GM21737 (cell line): ENCODE data around the gene KRTAP10-10.
"Not testable (repeated sequence)": the region's sequence is repeated elsewhere in the genome, so short reads cannot be mapped to it uniquely, and the experiment has no call there.

Source experiments
- ATAC-seq: cut with Tn5 transposase; IDR thresholded peaks from one replicate; pipeline ENCODE4 v1.9.1; 2021; ENCODE audit warnings: mild to moderate bottlenecking, moderate library complexity; ENCODE audit not compliant: unreplicated experiment

The KRTAP10-10 gene, protein sequence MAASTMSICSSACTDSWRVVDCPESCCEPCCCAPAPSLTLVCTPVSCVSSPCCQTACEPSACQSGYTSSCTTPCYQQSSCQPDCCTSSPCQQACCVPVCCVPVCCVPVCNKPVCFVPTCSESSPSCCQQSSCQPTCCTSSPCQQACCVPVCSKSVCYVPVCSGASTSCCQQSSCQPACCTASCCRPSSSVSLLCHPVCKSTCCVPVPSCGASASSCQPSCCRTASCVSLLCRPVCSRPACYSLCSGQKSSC

DNA sequence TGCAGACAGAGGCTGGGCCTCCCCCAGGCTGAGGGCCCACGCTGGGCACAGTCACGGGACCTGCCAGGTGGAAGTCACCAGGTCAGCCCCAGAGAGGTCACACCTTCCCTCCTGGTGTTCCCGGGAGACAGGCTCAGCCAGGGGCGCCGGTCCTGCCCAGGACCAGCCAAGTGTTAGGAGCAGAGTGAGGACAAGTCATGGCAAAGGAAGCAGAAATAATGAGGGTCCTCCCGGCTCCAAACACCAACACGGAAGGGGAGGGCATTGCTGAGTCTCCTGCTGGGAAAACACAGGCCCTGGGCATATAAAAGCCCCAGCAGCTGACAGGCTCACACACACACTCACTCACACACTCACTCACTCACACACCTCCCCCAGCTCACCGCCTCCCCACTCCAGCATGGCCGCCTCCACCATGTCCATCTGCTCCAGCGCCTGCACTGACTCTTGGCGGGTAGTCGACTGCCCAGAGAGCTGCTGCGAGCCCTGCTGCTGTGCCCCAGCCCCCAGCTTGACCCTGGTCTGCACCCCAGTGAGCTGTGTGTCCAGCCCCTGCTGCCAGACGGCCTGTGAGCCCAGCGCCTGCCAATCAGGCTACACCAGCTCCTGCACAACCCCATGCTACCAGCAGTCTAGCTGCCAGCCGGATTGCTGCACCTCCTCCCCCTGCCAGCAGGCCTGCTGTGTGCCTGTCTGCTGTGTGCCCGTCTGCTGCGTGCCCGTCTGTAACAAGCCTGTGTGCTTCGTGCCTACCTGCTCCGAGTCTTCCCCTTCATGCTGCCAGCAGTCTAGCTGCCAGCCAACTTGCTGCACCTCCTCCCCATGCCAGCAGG lies at the start of gene KRTAP10-10:
Gene KRTAP10-10 (plus strand): TSS at position 339 of the 833 bp plus-strand sequence. CDS start 62 bp downstream, at position 401.
- no peak for ATAC-seq

DNA sequence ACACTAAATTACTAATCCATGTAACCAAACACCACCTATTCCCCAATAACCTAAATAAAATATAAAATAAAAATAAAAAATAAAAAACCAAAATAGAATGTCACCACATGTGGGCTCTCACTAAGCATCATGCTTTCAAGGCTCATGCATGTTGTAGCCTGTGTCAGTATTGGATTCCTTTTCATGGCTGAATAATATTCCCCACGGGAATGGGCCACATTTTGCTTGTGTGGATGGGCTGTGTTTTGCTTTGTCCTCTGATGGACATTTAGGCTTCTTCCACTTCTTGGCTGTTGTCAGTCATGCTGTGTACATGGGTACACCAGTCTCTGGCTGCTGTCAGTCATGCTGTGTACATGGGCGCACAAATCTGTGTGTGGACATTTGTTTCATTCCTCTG lies 48.1 kb upstream of the KRTAP10-10 start:
- no peak for ATAC-seq

DNA sequence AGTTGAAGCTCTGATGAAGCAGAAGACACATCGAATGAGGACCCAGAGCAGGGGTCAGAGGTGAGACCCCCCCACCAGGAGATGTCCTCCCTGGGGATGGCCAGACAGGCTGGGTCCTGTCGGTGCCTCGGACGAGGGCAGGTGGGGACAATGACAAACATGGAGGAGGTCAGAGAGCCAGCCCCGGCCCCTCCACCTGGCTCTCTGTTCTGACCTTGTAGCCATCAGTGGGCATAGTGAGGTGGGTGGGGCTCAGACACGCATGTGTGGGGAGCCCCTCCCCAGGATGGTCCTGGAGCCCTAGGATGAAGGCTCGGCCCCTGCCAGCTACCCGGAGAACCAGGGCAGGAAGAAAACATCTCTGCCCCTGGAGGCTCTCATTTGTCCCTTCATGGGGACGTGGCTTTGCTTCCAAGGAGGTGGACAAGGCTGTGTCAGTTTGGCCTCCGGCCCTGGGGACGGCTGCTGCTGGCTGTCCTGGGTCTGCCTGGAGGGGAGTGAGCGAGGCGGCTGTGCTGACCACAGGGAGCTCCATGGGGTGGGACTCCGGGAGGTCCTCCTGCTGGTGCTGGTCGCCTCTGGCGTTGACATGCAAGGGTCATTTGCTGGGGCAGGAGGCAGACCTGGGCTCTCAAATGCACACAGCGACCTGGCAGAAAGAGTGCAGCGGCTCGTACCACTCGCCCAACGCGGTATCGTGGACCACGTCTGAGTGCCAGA lies 47.4 kb upstream of the KRTAP10-10 start:
- ATAC-seq = no peak

DNA sequence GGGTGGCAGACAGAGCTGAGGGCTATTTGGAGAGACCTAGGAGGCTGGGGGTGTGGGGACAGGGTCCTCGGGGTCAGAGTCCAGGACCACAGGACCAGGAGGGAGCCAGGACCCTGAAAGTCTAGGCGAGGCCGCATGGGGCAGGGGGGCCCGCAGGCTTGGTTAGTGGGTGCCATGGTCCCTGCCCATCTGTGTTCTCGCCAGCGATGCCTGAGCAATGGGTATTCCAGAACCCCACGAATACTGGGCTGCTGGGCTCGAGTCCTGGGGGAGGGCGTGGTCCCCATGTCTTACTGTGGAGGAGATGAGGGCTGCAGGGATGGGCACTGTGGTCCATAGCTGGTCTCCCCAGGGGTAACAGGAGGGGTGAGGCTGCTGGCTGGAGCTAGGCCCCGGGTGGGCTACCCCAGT lies 46.8 kb upstream of the KRTAP10-10 start:
- ATAC-seq = no peak

DNA sequence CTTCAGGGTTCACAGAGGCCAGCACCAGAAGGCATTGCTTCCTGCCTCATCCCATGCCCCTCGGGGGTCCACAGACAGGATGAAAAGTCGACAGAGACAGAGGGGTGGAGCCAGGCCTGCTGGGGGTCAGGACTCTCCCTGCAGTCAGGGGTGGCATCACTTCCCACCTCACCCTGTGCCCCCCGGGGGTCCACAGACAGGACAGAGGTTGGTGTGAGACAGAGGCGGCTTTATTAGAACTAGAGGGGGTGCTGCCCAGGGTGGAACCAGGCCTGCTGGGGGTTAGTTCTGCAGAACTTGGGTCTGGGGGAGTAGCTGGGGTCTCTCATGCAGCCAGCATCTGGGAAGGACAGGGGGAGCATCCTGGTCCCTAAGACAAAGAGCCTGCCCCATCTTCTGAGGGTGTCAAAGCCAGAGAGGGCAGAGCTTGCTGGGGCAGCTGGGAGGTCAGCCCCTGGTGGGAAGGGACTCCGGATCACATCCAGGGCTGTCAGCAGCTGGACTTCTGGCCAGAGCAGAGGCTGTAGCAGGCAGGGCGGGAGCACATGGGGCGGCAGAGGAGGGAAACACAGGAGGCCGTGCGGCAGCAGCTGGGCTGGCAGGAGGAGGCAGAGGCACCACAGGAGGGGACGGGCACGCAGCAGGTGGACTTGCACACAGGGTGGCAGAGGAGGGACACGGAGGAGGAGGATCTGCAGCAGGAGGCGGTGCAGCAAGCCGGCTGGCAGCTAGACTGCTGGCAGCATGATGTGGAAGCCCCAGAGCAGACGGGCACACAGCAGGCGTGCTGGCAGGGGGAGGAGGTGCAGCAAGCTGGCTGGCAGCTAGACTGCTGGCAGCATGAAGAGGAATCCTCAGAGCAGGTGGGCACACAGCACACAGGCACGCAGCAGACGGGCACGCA lies 46.0 kb upstream of the KRTAP10-10 start:
- not testable (repeated sequence) for ATAC-seq

DNA sequence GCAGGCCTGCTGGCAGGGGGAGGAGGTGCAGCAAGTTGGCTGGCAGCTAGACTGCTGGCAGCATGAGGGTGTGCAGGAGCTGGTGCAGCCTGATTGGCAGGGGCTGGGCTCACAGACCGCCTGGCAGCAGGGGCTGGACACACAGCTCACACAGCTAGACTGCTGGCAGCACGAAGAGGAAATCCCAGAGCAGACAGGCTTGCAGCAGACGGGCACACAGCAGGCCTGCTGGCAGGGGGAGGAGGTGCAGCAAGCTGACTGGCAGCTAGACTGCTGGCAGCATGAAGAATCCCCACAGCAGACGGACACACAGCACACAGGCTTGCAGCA lies 45.4 kb upstream of the KRTAP10-10 start:
- not testable (repeated sequence) for ATAC-seq

DNA sequence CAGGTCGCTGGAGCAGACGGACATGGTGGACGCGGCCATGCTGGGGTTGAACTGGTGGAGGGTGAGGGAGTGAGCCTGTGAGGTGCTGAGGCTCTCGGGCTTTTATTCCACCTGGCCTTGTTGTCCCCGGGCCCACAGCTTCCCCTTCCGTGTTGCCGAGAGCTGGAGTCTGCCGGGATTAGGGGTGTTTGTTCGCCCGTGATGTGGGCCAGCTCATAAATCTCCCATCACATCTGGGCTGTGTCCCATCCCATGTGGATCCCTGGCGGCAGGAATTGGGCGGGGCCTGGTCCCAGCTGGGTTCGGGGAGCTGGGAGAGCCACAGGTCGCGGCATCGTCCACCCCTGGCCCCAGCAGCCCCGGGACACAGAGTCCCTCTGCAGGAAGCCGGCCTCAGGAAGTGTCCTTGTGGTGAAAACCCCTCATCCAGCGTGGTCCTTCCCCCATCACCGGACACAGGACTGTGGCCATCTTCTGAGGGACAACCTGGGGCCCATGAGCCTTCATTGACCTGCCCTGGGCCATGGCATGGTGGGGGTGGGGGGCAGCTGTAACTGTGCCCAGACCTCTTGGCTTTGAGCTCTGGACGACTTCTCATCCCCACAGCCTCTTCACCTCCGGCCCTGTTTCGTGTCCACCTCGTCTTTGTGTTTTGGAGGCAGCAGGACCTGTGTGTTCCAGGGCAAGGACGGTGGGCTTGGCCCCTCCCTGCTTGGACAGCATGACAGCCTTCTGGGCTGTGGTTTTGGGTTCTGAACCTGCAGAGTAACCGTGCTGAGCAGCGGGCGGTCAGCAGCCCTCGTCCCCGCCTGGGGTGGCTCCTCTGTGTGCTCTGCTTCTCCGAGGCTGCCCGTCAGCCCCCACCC lies 44.5 kb upstream of the KRTAP10-10 start, which contains the start of gene KRTAP10-6:
Gene KRTAP10-6 (minus strand): TSS at position 60 of the 866 bp plus-strand sequence. CDS start 21 bp downstream, at position 39.
- no peak for ATAC-seq

DNA sequence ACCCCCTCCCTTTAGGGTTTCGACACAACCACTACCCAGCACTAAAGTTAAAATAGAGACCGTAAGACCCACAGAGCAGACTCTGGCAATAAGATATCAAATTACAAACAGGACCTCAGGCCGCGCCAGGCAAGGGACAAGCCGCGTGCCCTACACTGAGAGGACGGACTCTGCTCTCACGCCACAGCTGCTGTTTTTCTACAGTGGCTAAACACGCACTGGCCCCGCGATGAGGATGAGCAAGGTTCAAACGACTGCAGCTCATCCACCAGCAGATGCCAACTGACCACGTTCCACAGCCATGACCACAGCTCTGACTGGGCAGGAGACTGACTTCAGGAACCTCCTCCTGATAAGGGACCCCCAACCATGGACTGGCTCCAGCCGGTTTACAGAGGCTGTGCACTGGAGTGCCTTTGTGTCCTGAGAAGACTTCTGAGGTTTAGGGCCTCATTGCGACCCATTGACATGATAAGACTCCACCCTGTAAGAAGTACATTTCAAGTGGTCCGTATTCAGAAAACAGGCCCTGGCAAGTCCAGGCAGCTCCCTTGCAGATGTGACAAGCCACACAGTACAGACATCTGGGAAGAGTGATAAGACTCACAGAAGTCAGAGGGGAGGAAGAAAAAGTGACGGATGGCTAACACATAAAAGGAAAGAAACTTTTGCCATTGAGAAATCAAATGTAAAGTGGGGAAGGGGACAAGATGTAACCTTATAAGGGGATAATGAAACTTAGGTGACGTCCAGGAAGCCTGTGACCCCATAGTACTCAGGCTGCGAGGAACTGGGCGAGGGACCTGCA lies 43.4 kb upstream of the KRTAP10-10 start:
- ATAC-seq = no peak

DNA sequence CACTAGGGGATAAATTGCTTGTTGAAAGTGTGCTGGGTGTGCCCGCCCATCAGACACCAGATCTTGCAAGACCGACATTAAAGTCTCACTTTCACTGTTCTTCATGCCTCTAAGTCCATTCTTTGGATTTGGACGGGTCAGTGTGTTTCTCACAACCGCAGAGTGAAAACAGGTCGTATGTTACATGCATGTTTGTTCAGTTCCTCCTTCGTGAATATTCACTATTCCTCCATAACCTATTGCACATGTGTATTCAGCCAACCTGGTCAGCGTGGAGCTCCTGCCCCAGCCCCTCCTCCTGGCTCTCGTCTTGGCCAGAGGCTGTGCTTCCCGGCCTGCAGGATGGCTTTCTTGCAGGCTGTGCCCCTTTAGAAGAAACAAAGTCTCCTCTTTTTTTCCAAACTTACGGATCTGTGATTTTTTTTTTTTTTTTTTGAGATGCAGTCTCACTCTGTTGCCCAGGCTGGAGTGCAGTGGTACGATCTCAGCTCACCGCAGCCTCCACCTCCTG lies 42.7 kb upstream of the KRTAP10-10 start:
- no peak for ATAC-seq

DNA sequence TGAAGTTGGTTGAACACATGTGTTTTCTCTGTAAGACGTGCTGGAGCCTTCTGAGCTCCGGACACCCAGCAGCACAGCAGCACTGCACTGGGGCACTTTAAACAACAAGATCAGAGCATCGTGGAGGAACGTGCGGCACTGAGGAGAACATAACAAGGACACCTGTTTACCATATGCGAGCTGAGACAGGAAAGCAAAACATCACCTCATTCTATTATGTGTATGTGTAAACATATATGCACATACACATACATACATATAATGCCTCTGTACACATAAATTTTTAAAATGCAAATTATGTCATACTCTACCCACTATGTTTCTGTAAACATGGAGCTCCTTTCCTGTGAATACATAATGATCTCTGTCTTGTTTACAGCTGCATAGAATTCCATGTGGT lies 41.6 kb upstream of the KRTAP10-10 start:
- ATAC-seq = no peak

DNA sequence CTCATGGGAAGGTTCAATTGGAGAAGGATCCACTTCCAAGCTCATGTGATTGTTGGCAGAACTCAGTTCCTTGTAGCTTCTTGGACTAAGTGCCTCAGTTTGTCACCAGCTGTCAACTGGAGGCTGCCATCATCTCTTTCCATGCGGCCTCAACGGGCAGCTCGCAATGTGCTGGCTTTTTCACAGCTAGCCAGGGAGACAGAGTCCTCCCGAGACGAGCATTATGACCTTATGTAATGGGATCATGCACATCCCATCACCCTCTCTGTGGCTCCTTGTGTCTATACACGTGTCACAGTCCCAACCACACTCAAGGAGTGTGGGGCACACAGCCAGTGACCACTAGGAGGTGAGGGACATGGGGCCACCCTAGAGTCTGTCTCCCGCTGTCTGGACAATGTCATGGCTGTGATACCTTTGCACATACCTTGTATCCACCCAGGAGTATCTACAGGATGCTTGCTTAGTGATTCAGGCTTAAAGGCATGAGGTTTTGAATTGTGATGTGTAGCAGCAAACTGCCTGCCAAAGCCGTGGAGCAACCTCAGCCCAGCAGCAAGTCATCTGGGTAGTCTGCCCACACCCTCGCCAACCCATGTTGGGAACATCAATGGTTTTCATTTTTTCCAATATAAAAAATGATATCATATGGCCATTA lies 41.0 kb upstream of the KRTAP10-10 start:
- ATAC-seq = no peak

DNA sequence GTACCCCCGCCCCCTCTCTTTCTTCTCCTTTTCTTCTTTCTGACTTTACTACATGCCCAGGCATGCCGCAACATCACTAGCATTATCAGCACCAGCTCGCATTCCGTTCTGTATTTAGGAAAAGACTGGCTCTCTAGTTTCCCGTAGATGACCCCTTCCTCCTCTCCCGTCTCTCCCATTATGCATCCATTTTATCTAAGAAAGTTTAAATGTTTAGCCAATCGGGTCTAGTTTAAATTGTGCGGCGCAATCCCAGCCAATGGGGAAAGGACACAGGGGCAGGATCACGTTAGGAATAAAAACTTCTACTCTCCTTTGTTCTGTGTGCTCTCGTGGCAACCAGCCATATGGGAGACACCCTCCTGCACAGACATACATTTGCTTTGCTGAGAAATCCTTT lies 39.1 kb upstream of the KRTAP10-10 start:
- ATAC-seq = no peak

DNA sequence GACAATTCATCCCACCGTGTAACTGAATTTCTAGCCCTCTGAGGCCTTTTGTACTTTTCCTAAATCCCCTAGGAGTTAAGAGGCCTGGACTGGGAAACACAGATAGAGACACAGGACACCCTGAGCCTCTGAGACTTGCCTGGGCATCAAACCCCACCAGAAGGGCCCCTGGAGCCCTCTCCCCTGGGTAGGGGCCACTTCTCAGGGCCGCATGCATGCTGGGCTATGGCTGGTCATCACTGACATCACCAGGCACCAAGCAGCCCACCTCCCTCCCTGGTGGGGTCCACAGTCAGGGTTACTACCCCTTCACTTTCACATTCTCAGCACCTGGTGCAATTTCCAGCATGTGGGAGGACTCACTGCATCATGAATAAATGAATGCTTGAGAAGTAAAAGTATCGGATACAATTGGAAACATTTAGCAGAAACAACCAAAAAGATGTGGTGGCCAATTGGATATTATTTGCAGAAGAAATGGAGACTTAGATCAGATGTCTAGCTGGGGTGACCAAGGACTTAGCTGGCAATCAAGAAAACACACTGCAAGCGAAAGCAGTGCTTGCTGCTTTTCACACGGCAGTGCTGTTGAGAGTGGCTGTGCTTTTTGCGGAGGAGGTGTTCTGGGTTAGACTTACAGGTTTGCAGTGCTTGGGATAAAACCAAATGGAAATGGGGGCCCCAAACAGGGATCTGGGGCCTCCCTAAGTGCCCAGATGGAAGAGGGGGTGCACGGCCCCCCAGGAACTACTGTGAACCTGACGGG lies 37.7 kb upstream of the KRTAP10-10 start:
- no peak for ATAC-seq

DNA sequence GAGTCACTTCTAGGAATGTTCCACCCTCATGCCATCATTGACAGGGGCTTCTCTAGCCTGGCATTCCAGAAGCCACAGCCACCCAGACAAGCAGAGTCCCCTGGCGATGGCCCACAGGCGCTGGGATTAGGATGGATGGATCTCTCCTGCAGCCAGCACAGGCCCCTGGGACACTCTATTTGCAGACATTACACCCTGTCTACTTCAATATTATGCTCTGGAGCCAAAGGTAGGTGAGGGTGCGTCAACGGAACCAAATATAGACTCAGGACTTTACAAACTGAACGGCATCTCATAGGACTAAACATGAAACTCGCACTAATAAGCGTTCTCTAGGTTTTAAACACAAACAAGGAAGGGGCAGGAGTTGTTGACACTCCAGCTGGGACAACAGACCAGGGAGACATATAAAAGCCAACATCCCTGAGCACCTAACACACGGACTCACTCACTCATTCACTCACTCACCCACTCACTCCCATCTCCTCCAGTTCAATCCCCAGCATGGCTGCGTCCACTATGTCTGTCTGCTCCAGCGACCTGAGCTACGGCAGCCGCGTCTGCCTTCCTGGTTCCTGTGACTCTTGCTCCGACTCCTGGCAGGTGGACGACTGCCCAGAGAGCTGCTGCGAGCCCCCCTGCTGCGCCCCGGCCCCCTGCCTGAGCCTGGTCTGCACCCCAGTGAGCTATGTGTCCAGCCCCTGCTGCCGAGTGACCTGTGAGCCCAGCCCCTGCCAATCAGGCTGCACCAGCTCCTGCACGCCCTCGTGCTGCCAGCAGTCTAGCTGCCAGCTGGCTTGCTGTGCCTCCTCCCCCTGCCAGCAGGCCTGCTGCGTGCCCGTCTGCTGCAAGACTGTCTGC lies 36.8 kb upstream of the KRTAP10-10 start, which contains the start of gene KRTAP10-7:
Gene KRTAP10-7 (plus strand): TSS at position 480 of the 861 bp plus-strand sequence. CDS start 25 bp downstream, at position 505.
- not testable (repeated sequence) for ATAC-seq

DNA sequence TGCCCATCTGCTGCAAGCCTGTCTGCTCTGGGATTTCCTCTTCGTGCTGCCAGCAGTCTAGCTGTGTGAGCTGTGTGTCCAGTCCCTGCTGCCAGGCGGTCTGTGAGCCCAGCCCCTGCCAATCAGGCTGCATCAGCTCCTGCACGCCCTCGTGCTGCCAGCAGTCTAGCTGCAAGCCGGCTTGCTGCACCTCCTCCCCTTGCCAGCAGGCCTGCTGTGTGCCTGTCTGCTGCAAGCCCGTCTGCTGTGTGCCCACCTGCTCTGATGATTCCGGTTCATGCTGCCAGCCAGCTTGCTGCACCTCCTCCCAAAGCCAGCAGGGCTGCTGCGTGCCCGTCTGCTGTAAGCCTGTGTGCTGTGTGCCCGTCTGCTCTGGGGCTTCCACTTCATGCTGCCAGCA lies 36.1 kb upstream of the KRTAP10-10 start:
- not testable (repeated sequence) for ATAC-seq
